OCI-LY7 (cell line): ENCODE data around the gene RARB.

Experiments
- EZH2phosphoT487 ChIP-seq: fragments of 200-600 bp; sonication (generic); IDR thresholded peaks from 2 replicates; pipeline ENCODE4 v1.6.1; 2018; ENCODE audit warnings: low read depth, borderline replicate concordance, mild to moderate bottlenecking, mixed run types, antibody characterized with exemption, low read length, moderate library complexity, mixed read lengths
- TF ChIP-seq, protein P1 (sequence below): fragments of 200-600 bp; sonication (generic); conservative IDR thresholded peaks from 2 replicates; pipeline ENCODE4 v1.5.1; 2014; ENCODE audit warnings: mild to moderate bottlenecking, antibody characterized with exemption, low read length, moderate library complexity, mixed read lengths

DNA sequence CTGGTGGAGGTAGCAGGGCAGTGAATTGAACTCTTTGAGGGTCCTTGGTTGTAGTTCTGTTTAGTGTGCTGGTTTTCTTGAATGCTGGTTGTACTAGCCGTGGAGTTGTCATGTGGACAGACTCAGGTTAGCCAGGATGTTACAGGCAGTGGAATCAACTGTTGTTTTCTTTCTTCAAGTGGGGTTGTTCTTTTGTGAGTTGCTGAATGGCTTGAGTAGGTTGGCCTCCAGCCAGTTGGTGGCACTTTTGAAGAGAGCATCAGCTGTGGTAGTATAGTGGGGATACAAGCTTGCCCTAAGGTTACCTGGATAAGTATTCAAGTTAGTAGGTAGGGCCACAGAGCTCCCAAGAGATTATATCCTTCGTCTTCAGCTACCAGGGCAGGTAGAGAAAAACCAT, 31.8 kb upstream of the RARB start:
- TF ChIP-seq, protein P1, sequence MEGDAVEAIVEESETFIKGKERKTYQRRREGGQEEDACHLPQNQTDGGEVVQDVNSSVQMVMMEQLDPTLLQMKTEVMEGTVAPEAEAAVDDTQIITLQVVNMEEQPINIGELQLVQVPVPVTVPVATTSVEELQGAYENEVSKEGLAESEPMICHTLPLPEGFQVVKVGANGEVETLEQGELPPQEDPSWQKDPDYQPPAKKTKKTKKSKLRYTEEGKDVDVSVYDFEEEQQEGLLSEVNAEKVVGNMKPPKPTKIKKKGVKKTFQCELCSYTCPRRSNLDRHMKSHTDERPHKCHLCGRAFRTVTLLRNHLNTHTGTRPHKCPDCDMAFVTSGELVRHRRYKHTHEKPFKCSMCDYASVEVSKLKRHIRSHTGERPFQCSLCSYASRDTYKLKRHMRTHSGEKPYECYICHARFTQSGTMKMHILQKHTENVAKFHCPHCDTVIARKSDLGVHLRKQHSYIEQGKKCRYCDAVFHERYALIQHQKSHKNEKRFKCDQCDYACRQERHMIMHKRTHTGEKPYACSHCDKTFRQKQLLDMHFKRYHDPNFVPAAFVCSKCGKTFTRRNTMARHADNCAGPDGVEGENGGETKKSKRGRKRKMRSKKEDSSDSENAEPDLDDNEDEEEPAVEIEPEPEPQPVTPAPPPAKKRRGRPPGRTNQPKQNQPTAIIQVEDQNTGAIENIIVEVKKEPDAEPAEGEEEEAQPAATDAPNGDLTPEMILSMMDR: no peak
- no peak for TF ChIP-seq EZH2phosphoT487
